Measurements from ENCODE around the gene SSR3. TPM values are rescaled to one million over a fixed set of nuclear protein-coding genes. Genes with fewer than 3 reads are reported as not detected.

The SSR3 gene
- total and polyA plus RNA-seq, 9 of the 15 experiments (the other 6 are each of a cell fraction or from before 2014, with no cell fraction given), result 104 to 464 (median 307) TPM

GRCh38 chr3:156492801-156493261 is 62.1 kb downstream of the SSR3 start:
- Histone ChIP-seq H3K36me3 (ENCODE audit: control insufficient read depth, insufficient read depth, low read length) (no peaks in the 10 kb centered on the region), H3K4me3 (no peak overlapping the region), H3K79me2 (ENCODE audit: control insufficient read depth, insufficient read depth, low read length) (no peaks in the 10 kb centered on the region), H3K27ac (ENCODE audit: extremely low read depth, low read depth, low read length) (no peak overlapping the region), H2AFZ (ENCODE audit: low read depth, low read length) (0 out of 2 replicates have a peak overlapping the region, but pooled peaks have one; percentile 43), H4K20me1 (replicated peaks; ENCODE audit: control insufficient read depth, insufficient read depth, low read length) (no peaks in the 10 kb centered on the region), H3K4me1 (replicated peaks in 1 of 2; ENCODE audit: control insufficient read depth in 2 of 2, insufficient read depth in 2 of 2, low read length in 2 of 2) (peaks cover 0 to 33% of the 10 kb centered on the region in 2 experiments; a peak in 3 of 5 replicates), H3K9ac (ENCODE audit: insufficient read depth in 1 of 2, low read depth in 2 of 2, low read length in 2 of 2) (no peak overlapping the region), H3K9me3 (replicated peaks; ENCODE audit: control insufficient read depth, insufficient read depth, low read depth, low read length) (0 out of 2 replicates have a peak, but pooled peaks cover 2% of the 10 kb centered on the region), H3K9me1 (ENCODE audit: control insufficient read depth, insufficient read depth, low read length) (no peaks in the 10 kb centered on the region), H3K4me2 (ENCODE audit: insufficient read depth, low read length) (no peak overlapping the region), H3K27me3 (ENCODE audit: control insufficient read depth in 2 of 2, insufficient read depth in 2 of 2, low read length in 2 of 2) (no peaks in the 10 kb centered on the region)
- CTCF ChIA-PET (ENCODE audit: low intra/inter-chr PET ratio), result no interaction called here
- no TSS peak for BruUV-seq (replicated peaks)
- no peak for ATAC-seq
- in situ Hi-C loops (cut with MboI) (no loop called here), intact Hi-C loops (cut with micrococcal nuclease) (no loop called here)
- 67% methylated on average over 3 of the region's 3 CpGs for WGBS (ENCODE audit: insufficient coverage, low coverage, missing lambda C conversion rate)
- DNase-seq (ENCODE audit: extremely low read depth in 1 of 4, low spot score in 3 of 4), result no peak
- no peak for FAIRE-seq
- TF ChIP-seq IRF1 (CRISPR knock-in tag; IDR thresholded peaks at IDR 0.05; ENCODE audit: borderline replicate concordance) (no peak), RBM34 (IDR thresholded peaks at IDR 0.05; ENCODE audit: borderline replicate concordance, insufficient read depth, low read length) (no peak), ZNF3 (CRISPR knock-in tag; IDR thresholded peaks at IDR 0.05) (no peak), PML (IDR thresholded peaks at IDR 0.05; ENCODE audit: low read length) (no peak), POLR2G (IDR thresholded peaks at IDR 0.05; ENCODE audit: low read depth, low read length) (no peak), MYNN (IDR thresholded peaks at IDR 0.05) (no peak), MYNN (CRISPR knock-in tag; IDR thresholded peaks at IDR 0.05) (no peak), HNRNPH1 (optimal IDR thresholded peaks at IDR 0.05; ENCODE audit: low read depth, low read length) (no peak), C11orf30 (IDR thresholded peaks at IDR 0.05; ENCODE audit: low read depth) (no peak), ETS2 (tag; IDR thresholded peaks at IDR 0.05; ENCODE audit: borderline replicate concordance, poor library complexity, severe bottlenecking) (no peak), ZNF384 (IDR thresholded peaks at IDR 0.05; ENCODE audit: low read depth, low read length) (no peak), ELF4 (CRISPR knock-in tag; IDR thresholded peaks at IDR 0.05) (no peak), NUFIP1 (IDR thresholded peaks at IDR 0.05; ENCODE audit: partially characterized antibody) (no peak)
- TF ChIP-seq, protein P1, sequence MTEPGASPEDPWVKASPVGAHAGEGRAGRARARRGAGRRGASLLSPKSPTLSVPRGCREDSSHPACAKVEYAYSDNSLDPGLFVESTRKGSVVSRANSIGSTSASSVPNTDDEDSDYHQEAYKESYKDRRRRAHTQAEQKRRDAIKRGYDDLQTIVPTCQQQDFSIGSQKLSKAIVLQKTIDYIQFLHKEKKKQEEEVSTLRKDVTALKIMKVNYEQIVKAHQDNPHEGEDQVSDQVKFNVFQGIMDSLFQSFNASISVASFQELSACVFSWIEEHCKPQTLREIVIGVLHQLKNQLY (CRISPR knock-in tag; conservative IDR thresholded peaks at IDR 0.05), result no peak
- TF ChIP-seq, protein P2, sequence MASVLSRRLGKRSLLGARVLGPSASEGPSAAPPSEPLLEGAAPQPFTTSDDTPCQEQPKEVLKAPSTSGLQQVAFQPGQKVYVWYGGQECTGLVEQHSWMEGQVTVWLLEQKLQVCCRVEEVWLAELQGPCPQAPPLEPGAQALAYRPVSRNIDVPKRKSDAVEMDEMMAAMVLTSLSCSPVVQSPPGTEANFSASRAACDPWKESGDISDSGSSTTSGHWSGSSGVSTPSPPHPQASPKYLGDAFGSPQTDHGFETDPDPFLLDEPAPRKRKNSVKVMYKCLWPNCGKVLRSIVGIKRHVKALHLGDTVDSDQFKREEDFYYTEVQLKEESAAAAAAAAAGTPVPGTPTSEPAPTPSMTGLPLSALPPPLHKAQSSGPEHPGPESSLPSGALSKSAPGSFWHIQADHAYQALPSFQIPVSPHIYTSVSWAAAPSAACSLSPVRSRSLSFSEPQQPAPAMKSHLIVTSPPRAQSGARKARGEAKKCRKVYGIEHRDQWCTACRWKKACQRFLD (CRISPR knock-in tag; IDR thresholded peaks at IDR 0.05), result no peak
- POLR2A ChIA-PET, result interaction anchor here (0.6 to 1.9 kb wide), 5 partner anchors 9 to 687 kb away, joined by 3 to 6 read pairs (median 3); partner anchors contain the start of gene C3orf33
